Measurements from ENCODE around the gene PTBP3.

GRCh38 chr9:112366591-112366990 lies 33.2 kb upstream of the PTBP3 start:
- TF ChIP-seq CTCF (IDR thresholded peaks at IDR 0.05; ENCODE audit: low read length) (peak; percentile 5; the same call in 1 of the 2 replicates), EZH2 (optimal IDR thresholded peaks at IDR 0.05; ENCODE audit: low read depth, low read length) (no peak), EZH2phosphoT487 (IDR thresholded peaks at IDR 0.05; ENCODE audit: low read length) (no peak)

Data from MM.1S (cell line).